EH (cell line): ENCODE results near the gene C10orf95.
"Not testable (repeated sequence)": the region's sequence is repeated elsewhere in the genome, so short reads cannot be mapped to it uniquely, and the experiment has no call there.

ENCODE experiments used
- DNase-seq: peaks from one replicate; pipeline ENCODE4 v3.0.0-alpha.2; 2015; ENCODE audit warnings: low read depth

The C10orf95 gene

GRCh38 chr10:102451105-102451969, at the start of gene C10orf95:
C10orf95 (minus strand) TSS chr10:102451543; CDS start chr10:102451093, 450 bp downstream.
- DNase-seq, result no peak

GRCh38 chr10:102500686-102501085, 49.3 kb upstream of the C10orf95 start:
- not testable (repeated sequence) for DNase-seq

DNA sequence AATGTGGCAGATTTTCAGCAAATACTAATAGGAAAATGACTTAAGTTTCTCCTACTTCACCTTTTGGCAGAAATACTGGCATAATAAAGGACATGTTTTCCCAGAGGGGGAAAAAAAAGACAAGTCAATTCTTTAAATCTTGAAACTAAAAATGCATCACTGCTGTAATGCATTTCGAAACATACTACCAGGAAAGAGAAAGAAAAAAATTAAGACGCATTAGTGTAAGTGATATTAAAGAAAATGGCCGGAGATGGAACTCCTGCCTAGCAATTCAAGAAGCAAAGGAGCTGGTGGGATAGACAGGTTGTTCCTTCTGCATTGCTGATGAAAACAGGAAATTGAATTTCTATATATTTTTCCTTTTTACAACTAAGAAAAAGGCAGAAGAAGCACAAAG, 48.0 kb upstream of the C10orf95 start:
- DNase-seq, result no peak

GRCh38 chr10:102497545-102497944, 46.2 kb upstream of the C10orf95 start:
- DNase-seq, result no peak

- no peak for DNase-seq
Observed at GRCh38 chr10:102493771-102494170, 42.4 kb upstream of the C10orf95 start.

GRCh38 chr10:102492983-102493382, 41.6 kb upstream of the C10orf95 start:
- no peak for DNase-seq

- DNase-seq, result no peak
Observed at GRCh38 chr10:102492344-102492939, 41.1 kb upstream of the C10orf95 start.

- DNase-seq, result no peak
Observed at GRCh38 chr10:102491136-102491535, 39.8 kb upstream of the C10orf95 start.

GRCh38 chr10:102485093-102485784, 33.9 kb upstream of the C10orf95 start:
- no peak for DNase-seq

DNA sequence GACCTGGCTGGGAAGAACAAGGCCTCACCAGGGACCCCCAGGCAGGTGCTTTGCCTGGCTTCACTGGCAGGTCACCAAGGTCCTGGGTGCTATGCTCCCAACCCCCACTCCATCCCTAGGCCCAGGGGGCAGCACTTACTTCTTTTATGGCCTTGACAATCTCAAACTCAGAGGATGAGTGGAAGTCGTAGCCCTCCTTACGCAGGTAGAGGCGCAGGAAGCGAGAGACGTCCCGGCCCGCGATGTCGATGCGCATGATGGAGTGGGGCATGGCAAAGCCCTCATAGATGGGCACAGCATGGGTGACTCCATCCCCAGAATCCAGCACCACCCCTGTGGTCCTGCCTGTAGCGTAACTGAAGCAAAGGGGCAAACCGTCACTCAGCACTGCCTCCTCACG, 32.7 kb upstream of the C10orf95 start:
- DNase-seq, result no peak

GRCh38 chr10:102480396-102480795, 29.1 kb upstream of the C10orf95 start:
- DNase-seq, result no peak

- no peak for DNase-seq
Observed at GRCh38 chr10:102479651-102480050, 28.3 kb upstream of the C10orf95 start.

GRCh38 chr10:102476466-102477141, 25.3 kb upstream of the C10orf95 start:
- no peak for DNase-seq

GRCh38 chr10:102475451-102476040, 24.2 kb upstream of the C10orf95 start:
- no peak for DNase-seq

DNA sequence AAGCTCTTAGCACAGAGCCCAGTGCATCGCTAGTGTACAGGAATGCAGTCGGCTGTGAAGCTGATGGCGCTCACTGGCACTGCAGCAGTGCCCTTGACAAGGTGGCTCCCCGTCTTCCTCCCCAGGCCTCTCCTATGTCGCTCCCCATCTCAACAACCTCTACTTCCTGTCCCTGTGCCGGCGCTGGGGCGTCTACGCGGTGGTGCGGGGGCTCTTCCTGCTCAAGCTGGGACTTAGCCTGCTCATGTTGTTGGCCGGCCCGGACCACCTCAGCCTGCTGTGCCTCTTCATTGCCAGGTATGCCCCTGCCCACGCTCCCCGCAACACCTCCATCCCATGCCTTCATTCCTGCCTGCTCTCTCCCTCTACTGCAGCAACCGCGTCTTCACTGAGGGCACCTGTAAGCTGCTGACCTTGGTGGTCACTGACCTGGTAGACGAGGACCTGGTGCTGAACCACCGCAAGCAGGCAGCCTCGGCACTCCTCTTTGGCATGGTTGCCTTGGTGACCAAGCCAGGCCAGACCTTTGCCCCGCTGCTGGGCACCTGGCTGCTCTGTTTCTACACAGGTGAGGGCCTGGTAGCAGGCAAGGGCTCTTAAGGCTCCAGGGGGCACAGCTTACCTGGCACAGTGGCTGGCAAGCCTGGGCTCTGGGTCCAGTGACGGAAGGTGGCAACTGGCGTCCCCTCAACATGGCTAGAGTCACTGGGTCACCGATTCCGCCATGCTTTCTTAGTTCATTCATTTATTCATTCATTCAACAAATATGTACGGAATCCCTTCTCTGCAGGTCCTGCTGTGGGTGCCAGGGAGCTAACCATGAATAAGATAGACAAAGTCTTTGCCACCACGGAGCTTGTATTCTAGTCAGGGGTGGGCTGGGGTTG, 22.3 kb upstream of the C10orf95 start:
- no peak for DNase-seq

GRCh38 chr10:102470579-102471546, 19.5 kb upstream of the C10orf95 start:
- DNase-seq, result no peak

- no peak for DNase-seq
Observed at GRCh38 chr10:102468683-102469082, 17.3 kb upstream of the C10orf95 start.

DNA sequence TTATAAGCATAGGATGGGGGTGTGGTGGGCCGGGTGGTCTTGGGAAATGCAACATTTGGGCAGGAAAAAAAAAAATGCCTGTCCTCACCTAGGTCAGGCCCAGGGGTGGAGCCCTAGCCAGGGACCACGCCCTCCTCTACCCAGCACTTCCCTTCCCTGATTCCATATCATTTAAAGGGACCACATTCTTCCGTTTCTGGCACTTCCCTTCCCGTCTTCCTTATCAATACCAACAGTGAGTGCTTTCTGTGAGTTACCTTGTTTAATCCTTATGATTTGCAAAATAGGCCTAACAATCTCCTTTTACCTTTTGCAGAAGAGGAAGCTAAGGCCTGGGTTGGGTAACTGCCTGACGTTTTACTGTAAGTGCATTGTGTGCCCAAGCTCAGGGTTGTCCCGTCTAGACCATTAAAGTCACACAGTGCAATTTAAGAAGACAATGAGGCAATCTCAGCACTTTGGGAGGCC, 16.7 kb upstream of the C10orf95 start:
- DNase-seq, result no peak

- no peak for DNase-seq
Observed at GRCh38 chr10:102467318-102467717, 16.0 kb upstream of the C10orf95 start.

GRCh38 chr10:102465466-102465865, 14.1 kb upstream of the C10orf95 start:
- DNase-seq, result no peak
